HG02610 (cell line): ENCODE measurements around the gene HS6ST1.

Experiments used
- ATAC-seq: cut with Tn5 transposase; IDR thresholded peaks from one replicate; pipeline ENCODE4 v1.9.1; 2021; ENCODE audit warnings: mild to moderate bottlenecking, moderate library complexity; ENCODE audit not compliant: unreplicated experiment

Gene HS6ST1

GRCh38 chr2:128300151-128301020, 18.3 kb downstream of the HS6ST1 start:
- no peak for ATAC-seq

GRCh38 chr2:128299628-128300027, 19.0 kb downstream of the HS6ST1 start:
- ATAC-seq = no peak

- ATAC-seq = no peak
Measured at GRCh38 chr2:128298846-128299507, 19.7 kb downstream of the HS6ST1 start.

GRCh38 chr2:128298286-128298685, 20.4 kb downstream of the HS6ST1 start:
- ATAC-seq = no peak

- ATAC-seq = no peak
Measured at GRCh38 chr2:128293870-128294455, 24.7 kb downstream of the HS6ST1 start.

GRCh38 chr2:128293426-128293755, 25.3 kb downstream of the HS6ST1 start:
- ATAC-seq = no peak

- ATAC-seq = no peak
Measured at GRCh38 chr2:128292599-128293425, 25.9 kb downstream of the HS6ST1 start.

GRCh38 chr2:128291844-128292598, 26.6 kb downstream of the HS6ST1 start:
- no peak for ATAC-seq

- no peak for ATAC-seq
Measured at GRCh38 chr2:128291161-128291843, 27.4 kb downstream of the HS6ST1 start.

GRCh38 chr2:128290356-128290755, 28.3 kb downstream of the HS6ST1 start:
- ATAC-seq = no peak

GRCh38 chr2:128289439-128289838, 29.2 kb downstream of the HS6ST1 start:
- ATAC-seq = no peak

GRCh38 chr2:128288781-128289180, 29.9 kb downstream of the HS6ST1 start:
- no peak for ATAC-seq

GRCh38 chr2:128287780-128288735, 30.6 kb downstream of the HS6ST1 start:
- ATAC-seq = no peak

GRCh38 chr2:128286905-128287779, 31.5 kb downstream of the HS6ST1 start:
- no peak for ATAC-seq

GRCh38 chr2:128286011-128286721, 32.5 kb downstream of the HS6ST1 start:
- ATAC-seq = no peak

GRCh38 chr2:128285329-128285931, 33.2 kb downstream of the HS6ST1 start:
- no peak for ATAC-seq

GRCh38 chr2:128284841-128285240, 33.8 kb downstream of the HS6ST1 start:
- no peak for ATAC-seq
